ENCODE data around the gene CCDC91. TPM values are rescaled to one million over a fixed set of nuclear protein-coding genes. Genes with fewer than 3 reads are reported as not detected.

CCDC91 gene
- total and polyA plus RNA-seq, 9 of the 15 experiments (the other 6 are each of a cell fraction or from before 2014, with no cell fraction given): 10.1 to 31.1 (median 26.3) TPM

- POLR2A ChIA-PET: no interaction called here
- no peak for ATAC-seq
Measured at GRCh38 chr12:28158353-28158752, 31.9 kb upstream of the CCDC91 start.

More at GRCh38 chr12:28158353-28158752, 31.9 kb upstream of the CCDC91 start:
- H3K4me3 ChIP-seq: no peak overlapping the region
- BruUV-seq (replicated peaks): no TSS peak
- H3K27me3 ChIP-seq (ENCODE audit: control insufficient read depth in 2 of 2, insufficient read depth in 2 of 2, low read length in 2 of 2): no peaks in the 10 kb centered on the region
- no peak for DNase-seq (ENCODE audit: extremely low read depth in 1 of 4, low spot score in 3 of 4)
- peaks cover 0 to 18% of the 10 kb centered on the region in 2 experiments; a peak in 3 of 5 replicates for H3K4me1 ChIP-seq (replicated peaks in 1 of 2; ENCODE audit: control insufficient read depth in 2 of 2, insufficient read depth in 2 of 2, low read length in 2 of 2)
- no peak overlapping the region for H3K27ac ChIP-seq (ENCODE audit: extremely low read depth, low read depth, low read length)
- H3K4me2 ChIP-seq (ENCODE audit: insufficient read depth, low read length): no peak overlapping the region
- H3K9me3 ChIP-seq (replicated peaks; ENCODE audit: control insufficient read depth, insufficient read depth, low read depth, low read length): no peaks in the 10 kb centered on the region
- CTCF ChIA-PET (ENCODE audit: low intra/inter-chr PET ratio): no interaction called here
- FAIRE-seq: no peak
- no peaks in the 10 kb centered on the region for H3K79me2 ChIP-seq (ENCODE audit: control insufficient read depth, insufficient read depth, low read length)
- H3K9ac ChIP-seq (ENCODE audit: insufficient read depth in 1 of 2, low read depth in 2 of 2, low read length in 2 of 2): no peak overlapping the region
- TF ChIP-seq ZNF449 (CRISPR knock-in tag; IDR thresholded peaks at IDR 0.05) (no peak), ATF3 (IDR thresholded peaks at IDR 0.05) (peak; percentile 74), ATF3 (CRISPR knock-in tag; conservative IDR thresholded peaks at IDR 0.05) (no peak), ARID3B (CRISPR knock-in tag; IDR thresholded peaks at IDR 0.05; ENCODE audit: borderline replicate concordance) (no peak), WHSC1 (IDR thresholded peaks at IDR 0.05; ENCODE audit: low read length) (no peak), AFF1 (IDR thresholded peaks at IDR 0.05; ENCODE audit: low read depth in 1 of 2, partially characterized antibody in 2 of 2) (no peak)
- TF ChIP-seq, protein P1, sequence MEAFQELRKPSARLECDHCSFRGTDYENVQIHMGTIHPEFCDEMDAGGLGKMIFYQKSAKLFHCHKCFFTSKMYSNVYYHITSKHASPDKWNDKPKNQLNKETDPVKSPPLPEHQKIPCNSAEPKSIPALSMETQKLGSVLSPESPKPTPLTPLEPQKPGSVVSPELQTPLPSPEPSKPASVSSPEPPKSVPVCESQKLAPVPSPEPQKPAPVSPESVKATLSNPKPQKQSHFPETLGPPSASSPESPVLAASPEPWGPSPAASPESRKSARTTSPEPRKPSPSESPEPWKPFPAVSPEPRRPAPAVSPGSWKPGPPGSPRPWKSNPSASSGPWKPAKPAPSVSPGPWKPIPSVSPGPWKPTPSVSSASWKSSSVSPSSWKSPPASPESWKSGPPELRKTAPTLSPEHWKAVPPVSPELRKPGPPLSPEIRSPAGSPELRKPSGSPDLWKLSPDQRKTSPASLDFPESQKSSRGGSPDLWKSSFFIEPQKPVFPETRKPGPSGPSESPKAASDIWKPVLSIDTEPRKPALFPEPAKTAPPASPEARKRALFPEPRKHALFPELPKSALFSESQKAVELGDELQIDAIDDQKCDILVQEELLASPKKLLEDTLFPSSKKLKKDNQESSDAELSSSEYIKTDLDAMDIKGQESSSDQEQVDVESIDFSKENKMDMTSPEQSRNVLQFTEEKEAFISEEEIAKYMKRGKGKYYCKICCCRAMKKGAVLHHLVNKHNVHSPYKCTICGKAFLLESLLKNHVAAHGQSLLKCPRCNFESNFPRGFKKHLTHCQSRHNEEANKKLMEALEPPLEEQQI (IDR thresholded peaks at IDR 0.05): peak; percentile 79
- 91% methylated on average over 5 of the region's 5 CpGs for WGBS (ENCODE audit: insufficient coverage, low coverage, missing lambda C conversion rate)
- H3K9me1 ChIP-seq (ENCODE audit: control insufficient read depth, insufficient read depth, low read length): no peaks in the 10 kb centered on the region
- intact Hi-C loops (cut with micrococcal nuclease) (no loop called here), in situ Hi-C loops (cut with MboI) (no loop called here)
- no peaks in the 10 kb centered on the region for H4K20me1 ChIP-seq (replicated peaks; ENCODE audit: control insufficient read depth, insufficient read depth, low read length)
- peak overlapping the region; percentile 62 for H2AFZ ChIP-seq (ENCODE audit: low read depth, low read length)
- H3K36me3 ChIP-seq (ENCODE audit: control insufficient read depth, insufficient read depth, low read length): no peaks in the 10 kb centered on the region
